GM12872 (cell line): ENCODE measurements around the gene MECR.
A peak's percentile ranks its signal among the peaks of the same experiment; 100 is the strongest.

ENCODE experiments used
- CTCF ChIP-seq: IDR thresholded peaks from 3 replicates; pipeline ENCODE4 v1.5.1; 2011; ENCODE audit warnings: low read depth, mild to moderate bottlenecking, low read length, moderate library complexity; ENCODE audit not compliant: insufficient read depth

MECR gene

GRCh38 chr1:29195881-29196291, 34.8 kb downstream of the MECR start:
- no peak for TF ChIP-seq CTCF

GRCh38 chr1:29193879-29194455, 36.8 kb downstream of the MECR start:
- TF ChIP-seq CTCF, result no peak

DNA sequence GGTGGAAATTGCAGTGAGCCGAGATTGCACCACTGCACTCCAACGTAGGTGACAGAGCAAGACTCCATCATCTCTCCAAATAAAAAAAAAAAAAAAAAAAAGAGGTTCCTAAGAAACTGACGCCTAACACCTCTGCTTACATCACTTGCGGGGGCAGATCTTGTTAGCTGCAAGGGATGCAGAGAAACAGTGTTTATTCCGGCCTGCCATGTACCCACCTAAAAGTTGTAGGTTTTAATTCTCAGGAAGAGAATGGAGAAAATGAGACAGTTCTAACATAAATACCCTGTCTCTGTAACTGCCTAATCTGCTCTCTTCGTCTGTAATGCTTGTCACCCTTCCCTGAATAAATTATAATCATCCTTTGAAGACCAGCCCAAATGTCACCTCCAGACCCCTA, 40.0 kb downstream of the MECR start:
- no peak for TF ChIP-seq CTCF

GRCh38 chr1:29186707-29187106, 44.0 kb downstream of the MECR start:
- TF ChIP-seq CTCF, result no peak

- TF ChIP-seq CTCF, result no peak
These were observed 44.5 kb downstream of the MECR start for GRCh38 chr1:29186252-29186651.

- no peak for TF ChIP-seq CTCF
These were observed 47.4 kb downstream of the MECR start for GRCh38 chr1:29183287-29183686.

DNA sequence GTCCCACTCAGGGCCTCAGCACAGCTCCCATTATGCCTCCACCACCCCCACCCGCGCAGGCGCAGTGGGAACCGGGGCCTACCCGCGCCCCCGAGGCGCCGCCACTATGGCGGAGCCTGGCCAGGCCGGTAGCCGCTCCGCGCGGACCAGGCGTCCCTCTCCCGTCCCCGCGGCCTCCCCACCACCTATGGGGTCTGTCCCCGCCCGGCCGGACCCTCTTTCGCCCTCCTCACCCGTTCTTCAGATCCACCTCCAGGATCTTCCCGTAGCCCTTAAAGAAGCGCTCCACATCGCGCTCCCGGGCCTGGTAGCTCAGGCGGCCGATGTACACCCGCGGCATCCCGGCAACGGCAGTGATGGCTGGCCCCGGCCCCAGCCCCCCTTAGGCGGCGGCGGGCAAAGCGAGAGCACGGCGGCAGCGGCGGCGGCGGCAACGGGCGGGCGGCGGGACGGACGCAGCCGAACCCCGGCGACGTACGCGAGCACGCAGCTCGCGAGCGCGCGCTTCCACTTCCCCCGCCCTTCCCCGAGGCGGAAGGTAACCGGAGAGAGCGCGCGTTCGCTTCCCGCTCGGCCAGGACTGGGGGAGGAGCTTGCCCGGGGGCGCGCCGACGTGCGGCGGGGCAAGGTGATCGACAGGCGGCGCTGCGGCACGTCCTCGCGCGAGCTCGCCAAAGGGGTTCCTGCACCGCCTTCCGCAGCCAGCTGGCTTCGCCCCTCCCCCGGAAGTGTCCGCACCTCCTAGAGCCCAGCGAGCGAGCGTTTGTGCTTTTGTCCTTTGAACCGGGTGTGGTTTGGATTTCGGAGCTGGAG, 49.1 kb downstream of the MECR start, which contains the start of gene SRSF4:
SRSF4 (minus strand) TSS at position 488 of the 813 bp plus-strand sequence; CDS start at position 340, 148 bp downstream.
- TF ChIP-seq CTCF, result peak; percentile 65
